ENCODE data around the gene TTC16.

The TTC16 gene

GRCh38 chr9:127765418-127765817 lies 49.5 kb downstream of the TTC16 start:
- Histone ChIP-seq H3K4ac (ENCODE audit: low read depth, low read length) (no peak overlapping the region), H3K18ac (ENCODE audit: low read length) (no peak overlapping the region), H3K4me3 (ENCODE audit: low read length) (no peak overlapping the region), H3K56ac (ENCODE audit: low read length) (no peak overlapping the region), H3K4me1 (ENCODE audit: control insufficient read depth, low read depth, low read length) (peaks cover 2% of the 10 kb centered on the region), H3K23ac (ENCODE audit: low read length) (no peak overlapping the region), H4K8ac (ENCODE audit: low read depth, low read length) (no peak overlapping the region), H4K5ac (ENCODE audit: low read length) (no peak overlapping the region), H2AK5ac (ENCODE audit: low read length) (no peak overlapping the region), H2BK120ac (ENCODE audit: low read depth, low read length) (no peak overlapping the region), H3K36me3 (ENCODE audit: control insufficient read depth, insufficient read depth, low read length) (no peaks in the 10 kb centered on the region), H3K79me2 (ENCODE audit: control insufficient read depth, insufficient read depth, low read length) (no peaks in the 10 kb centered on the region), H3K4me2 (ENCODE audit: low read length) (no peak overlapping the region), H3K27ac (ENCODE audit: low read depth, low read length) (no peak overlapping the region), H2BK15ac (replicated peaks; ENCODE audit: low read depth) (no peak overlapping the region), H3K27me3 (ENCODE audit: insufficient read depth, low read length, poor library complexity) (no peaks in the 10 kb centered on the region), H3K79me1 (ENCODE audit: low read length) (no peaks in the 10 kb centered on the region), H2BK5ac (ENCODE audit: low read length) (no peak overlapping the region), H3K9ac (ENCODE audit: low read length) (no peak overlapping the region)
- WGBS (ENCODE audit: extremely low coverage, insufficient coverage, low lambda C conversion rate) = no CpG with 5 or more reads among the region's 1 CpG
- DNase-seq = no peak

GRCh38 chr9:127767410-127767809 lies 51.5 kb downstream of the TTC16 start:
- Histone ChIP-seq H2BK5ac (ENCODE audit: low read length) (no peak overlapping the region), H3K36me3 (ENCODE audit: control insufficient read depth, insufficient read depth, low read length) (no peaks in the 10 kb centered on the region), H3K18ac (ENCODE audit: low read length) (no peak overlapping the region), H3K4me3 (ENCODE audit: low read length) (no peak overlapping the region), H3K4ac (ENCODE audit: low read depth, low read length) (no peak overlapping the region), H3K79me2 (ENCODE audit: control insufficient read depth, insufficient read depth, low read length) (no peaks in the 10 kb centered on the region), H3K56ac (ENCODE audit: low read length) (no peak overlapping the region), H4K5ac (ENCODE audit: low read length) (no peak overlapping the region), H4K8ac (ENCODE audit: low read depth, low read length) (no peak overlapping the region), H3K27me3 (ENCODE audit: insufficient read depth, low read length, poor library complexity) (no peaks in the 10 kb centered on the region), H2AK5ac (ENCODE audit: low read length) (no peak overlapping the region), H3K27ac (ENCODE audit: low read depth, low read length) (no peak overlapping the region), H3K23ac (ENCODE audit: low read length) (no peak overlapping the region), H3K9ac (ENCODE audit: low read length) (no peak overlapping the region), H3K4me1 (ENCODE audit: control insufficient read depth, low read depth, low read length) (peaks cover 6% of the 10 kb centered on the region), H3K4me2 (ENCODE audit: low read length) (no peak overlapping the region), H2BK15ac (replicated peaks; ENCODE audit: low read depth) (no peak overlapping the region), H3K79me1 (ENCODE audit: low read length) (no peaks in the 10 kb centered on the region), H2BK120ac (ENCODE audit: low read depth, low read length) (no peak overlapping the region)
- no peak for DNase-seq
- no CpG with 5 or more reads among the region's 3 CpGs for WGBS (ENCODE audit: extremely low coverage, insufficient coverage, low lambda C conversion rate)

- no peak overlapping the region for H4K8ac ChIP-seq (ENCODE audit: low read depth, low read length)
- WGBS (ENCODE audit: extremely low coverage, insufficient coverage, low lambda C conversion rate) = no CpG with 5 or more reads among the region's 13 CpGs
- no peaks in the 10 kb centered on the region for H3K79me2 ChIP-seq (ENCODE audit: control insufficient read depth, insufficient read depth, low read length)
- H3K79me1 ChIP-seq (ENCODE audit: low read length) = no peaks in the 10 kb centered on the region
- H4K5ac ChIP-seq (ENCODE audit: low read length) = no peak overlapping the region
- H3K4me1 ChIP-seq (ENCODE audit: control insufficient read depth, low read depth, low read length) = peaks cover 6% of the 10 kb centered on the region
- H3K27me3 ChIP-seq (ENCODE audit: insufficient read depth, low read length, poor library complexity) = no peaks in the 10 kb centered on the region
- H2AK5ac ChIP-seq (ENCODE audit: low read length) = no peak overlapping the region
- peak; percentile 76 for DNase-seq
- H3K4ac ChIP-seq (ENCODE audit: low read depth, low read length) = no peak overlapping the region
- H3K56ac ChIP-seq (ENCODE audit: low read length) = peak overlapping the region; percentile 30
- H3K9ac ChIP-seq (ENCODE audit: low read length) = no peak overlapping the region
- H3K4me3 ChIP-seq (ENCODE audit: low read length) = no peak overlapping the region
- no peak overlapping the region for H2BK120ac ChIP-seq (ENCODE audit: low read depth, low read length)
- no peak overlapping the region for H3K27ac ChIP-seq (ENCODE audit: low read depth, low read length)
- no peak overlapping the region for H3K4me2 ChIP-seq (ENCODE audit: low read length)
- H3K18ac ChIP-seq (ENCODE audit: low read length) = peak overlapping the region; percentile 16
- no peaks in the 10 kb centered on the region for H3K36me3 ChIP-seq (ENCODE audit: control insufficient read depth, insufficient read depth, low read length)
- H2BK15ac ChIP-seq (replicated peaks; ENCODE audit: low read depth) = no peak overlapping the region
- no peak overlapping the region for H3K23ac ChIP-seq (ENCODE audit: low read length)
- H2BK5ac ChIP-seq (ENCODE audit: low read length) = no peak overlapping the region
Measured at GRCh38 chr9:127767909-127768331, 52.0 kb downstream of the TTC16 start.

GRCh38 chr9:127768698-127769097 lies 52.8 kb downstream of the TTC16 start:
- no peak overlapping the region for H3K9ac ChIP-seq (ENCODE audit: low read length)
- no peak overlapping the region for H3K4ac ChIP-seq (ENCODE audit: low read depth, low read length)
- WGBS (ENCODE audit: extremely low coverage, insufficient coverage, low lambda C conversion rate) = no CpG with 5 or more reads among the region's 8 CpGs
- H2AK5ac ChIP-seq (ENCODE audit: low read length) = no peak overlapping the region
- H3K18ac ChIP-seq (ENCODE audit: low read length) = no peak overlapping the region
- H3K4me2 ChIP-seq (ENCODE audit: low read length) = no peak overlapping the region
- H4K8ac ChIP-seq (ENCODE audit: low read depth, low read length) = no peak overlapping the region
- H3K4me1 ChIP-seq (ENCODE audit: control insufficient read depth, low read depth, low read length) = peaks cover 6% of the 10 kb centered on the region
- H2BK15ac ChIP-seq (replicated peaks; ENCODE audit: low read depth) = no peak overlapping the region
- H2BK120ac ChIP-seq (ENCODE audit: low read depth, low read length) = no peak overlapping the region
- no peak overlapping the region for H3K27ac ChIP-seq (ENCODE audit: low read depth, low read length)
- no peak overlapping the region for H3K4me3 ChIP-seq (ENCODE audit: low read length)
- no peaks in the 10 kb centered on the region for H3K79me1 ChIP-seq (ENCODE audit: low read length)
- no peaks in the 10 kb centered on the region for H3K79me2 ChIP-seq (ENCODE audit: control insufficient read depth, insufficient read depth, low read length)
- H3K23ac ChIP-seq (ENCODE audit: low read length) = no peak overlapping the region
- no peak for DNase-seq
- no peaks in the 10 kb centered on the region for H3K36me3 ChIP-seq (ENCODE audit: control insufficient read depth, insufficient read depth, low read length)
- H4K5ac ChIP-seq (ENCODE audit: low read length) = no peak overlapping the region
- H2BK5ac ChIP-seq (ENCODE audit: low read length) = no peak overlapping the region
- peak overlapping the region; percentile 30 for H3K56ac ChIP-seq (ENCODE audit: low read length)
- no peaks in the 10 kb centered on the region for H3K27me3 ChIP-seq (ENCODE audit: insufficient read depth, low read length, poor library complexity)

DNA sequence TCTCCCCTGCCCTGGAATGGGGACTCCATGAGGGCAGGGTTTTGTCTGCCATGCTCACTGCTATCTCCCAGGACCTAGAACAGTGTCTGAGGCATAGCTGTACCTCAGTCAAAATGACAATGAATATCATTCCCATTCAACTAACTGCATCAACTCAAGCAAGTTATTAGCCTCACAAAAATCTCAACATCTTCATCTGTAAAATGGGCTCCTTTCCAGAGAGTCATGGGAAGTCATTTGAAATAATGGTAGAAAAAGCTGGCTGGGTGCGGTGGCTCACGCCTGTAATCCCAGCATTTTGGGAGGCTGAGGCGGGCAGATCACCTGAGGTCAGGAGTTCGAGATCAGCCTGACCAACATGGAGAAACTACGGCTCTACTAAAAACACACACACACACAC lies 53.2 kb downstream of the TTC16 start:
- Histone ChIP-seq H3K18ac (ENCODE audit: low read length) (no peak overlapping the region), H3K4me3 (ENCODE audit: low read length) (no peak overlapping the region), H4K5ac (ENCODE audit: low read length) (no peak overlapping the region), H2BK120ac (ENCODE audit: low read depth, low read length) (no peak overlapping the region), H2BK5ac (ENCODE audit: low read length) (no peak overlapping the region), H2AK5ac (ENCODE audit: low read length) (no peak overlapping the region), H3K9ac (ENCODE audit: low read length) (no peak overlapping the region), H3K27me3 (ENCODE audit: insufficient read depth, low read length, poor library complexity) (no peaks in the 10 kb centered on the region), H3K79me1 (ENCODE audit: low read length) (no peaks in the 10 kb centered on the region), H3K4me2 (ENCODE audit: low read length) (no peak overlapping the region), H3K56ac (ENCODE audit: low read length) (no peak overlapping the region), H3K4ac (ENCODE audit: low read depth, low read length) (no peak overlapping the region), H2BK15ac (replicated peaks; ENCODE audit: low read depth) (no peak overlapping the region), H3K36me3 (ENCODE audit: control insufficient read depth, insufficient read depth, low read length) (no peaks in the 10 kb centered on the region), H3K79me2 (ENCODE audit: control insufficient read depth, insufficient read depth, low read length) (no peaks in the 10 kb centered on the region), H3K23ac (ENCODE audit: low read length) (no peak overlapping the region), H3K27ac (ENCODE audit: low read depth, low read length) (no peak overlapping the region), H3K4me1 (ENCODE audit: control insufficient read depth, low read depth, low read length) (peaks cover 6% of the 10 kb centered on the region), H4K8ac (ENCODE audit: low read depth, low read length) (no peak overlapping the region)
- DNase-seq = no peak
- WGBS (ENCODE audit: extremely low coverage, insufficient coverage, low lambda C conversion rate) = no CpG with 5 or more reads among the region's 5 CpGs

GRCh38 chr9:127769929-127770582 lies 54.2 kb downstream of the TTC16 start:
- no peak overlapping the region for H2BK5ac ChIP-seq (ENCODE audit: low read length)
- H4K8ac ChIP-seq (ENCODE audit: low read depth, low read length) = no peak overlapping the region
- no peaks in the 10 kb centered on the region for H3K79me2 ChIP-seq (ENCODE audit: control insufficient read depth, insufficient read depth, low read length)
- H2AK5ac ChIP-seq (ENCODE audit: low read length) = no peak overlapping the region
- no peak for DNase-seq
- no CpG with 5 or more reads among the region's 4 CpGs for WGBS (ENCODE audit: extremely low coverage, insufficient coverage, low lambda C conversion rate)
- no peaks in the 10 kb centered on the region for H3K27me3 ChIP-seq (ENCODE audit: insufficient read depth, low read length, poor library complexity)
- no peak overlapping the region for H2BK120ac ChIP-seq (ENCODE audit: low read depth, low read length)
- no peak overlapping the region for H3K4ac ChIP-seq (ENCODE audit: low read depth, low read length)
- H3K4me3 ChIP-seq (ENCODE audit: low read length) = no peak overlapping the region
- H2BK15ac ChIP-seq (replicated peaks; ENCODE audit: low read depth) = no peak overlapping the region
- H3K56ac ChIP-seq (ENCODE audit: low read length) = peak overlapping the region; percentile 46
- no peaks in the 10 kb centered on the region for H3K79me1 ChIP-seq (ENCODE audit: low read length)
- no peak overlapping the region for H4K5ac ChIP-seq (ENCODE audit: low read length)
- H3K9ac ChIP-seq (ENCODE audit: low read length) = no peak overlapping the region
- H3K36me3 ChIP-seq (ENCODE audit: control insufficient read depth, insufficient read depth, low read length) = no peaks in the 10 kb centered on the region
- H3K4me1 ChIP-seq (ENCODE audit: control insufficient read depth, low read depth, low read length) = peaks cover 6% of the 10 kb centered on the region
- H3K4me2 ChIP-seq (ENCODE audit: low read length) = no peak overlapping the region
- H3K27ac ChIP-seq (ENCODE audit: low read depth, low read length) = no peak overlapping the region
- H3K23ac ChIP-seq (ENCODE audit: low read length) = no peak overlapping the region
- no peak overlapping the region for H3K18ac ChIP-seq (ENCODE audit: low read length)
